Amniotic stem cell (primary cell): ENCODE results near the gene ZWILCH.
"Not testable (repeated sequence)": the region's sequence is repeated elsewhere in the genome, so short reads cannot be mapped to it uniquely, and the experiment has no call there.

Experiments used
- DNase-seq: peaks from one replicate; lab custom pipeline; 2025; lab: John Stamatoyannopoulos, UW

Gene ZWILCH

GRCh38 chr15:66586155-66586976 is 81.2 kb downstream of the ZWILCH start:
- no peak for DNase-seq

- DNase-seq = no peak
Measured at GRCh38 chr15:66587020-66587419, 81.9 kb downstream of the ZWILCH start.

GRCh38 chr15:66587749-66588148 is 82.6 kb downstream of the ZWILCH start:
- DNase-seq = no peak

- no peak for DNase-seq
Measured at GRCh38 chr15:66588537-66588936, 83.4 kb downstream of the ZWILCH start.

- DNase-seq = no peak
Measured at GRCh38 chr15:66588971-66589370, 83.8 kb downstream of the ZWILCH start.

- DNase-seq = not testable (repeated sequence)
Measured at GRCh38 chr15:66589429-66589828, 84.3 kb downstream of the ZWILCH start.

GRCh38 chr15:66590435-66590834 is 85.3 kb downstream of the ZWILCH start:
- DNase-seq = no peak

GRCh38 chr15:66591322-66591862 is 86.3 kb downstream of the ZWILCH start:
- no peak for DNase-seq

- no peak for DNase-seq
Measured at GRCh38 chr15:66592505-66593218, 87.5 kb downstream of the ZWILCH start.

GRCh38 chr15:66593219-66593780 is 88.2 kb downstream of the ZWILCH start:
- no peak for DNase-seq

- DNase-seq = no peak
Measured at GRCh38 chr15:66594344-66594743, 89.2 kb downstream of the ZWILCH start.

GRCh38 chr15:66594836-66595235 is 89.7 kb downstream of the ZWILCH start:
- no peak for DNase-seq

- DNase-seq = no peak
Measured at GRCh38 chr15:66595332-66595731, 90.2 kb downstream of the ZWILCH start.

- DNase-seq = no peak
Measured at GRCh38 chr15:66595931-66596545, 90.9 kb downstream of the ZWILCH start.

GRCh38 chr15:66598095-66598815 is 93.1 kb downstream of the ZWILCH start:
- no peak for DNase-seq
